ENCODE results near the gene TEP1.
A peak's percentile ranks its signal among the peaks of the same experiment; 100 is the strongest.
"Not testable (repeated sequence)": the region's sequence is repeated elsewhere in the genome, so short reads cannot be mapped to it uniquely, and the experiment has no call there.

TEP1 gene

GRCh38 chr14:20412876-20413743 lies at the start of gene TEP1:
TEP1 (minus strand) TSS chr14:20413501; CDS start chr14:20408439, 5,062 bp downstream.
- intact Hi-C loops (cut with DNase I): loop anchor here (2.0 kb wide), 1 partner anchor 42 kb away; the partner anchor contains the start of genes APEX1 and OSGEP

GRCh38 chr14:20461225-20462141 lies 48.2 kb upstream of the TEP1 start, which contains the start of gene PIP4P1:
PIP4P1 (minus strand) TSS chr14:20461434; CDS start chr14:20461325, 109 bp downstream.
- peak; percentile 97 to 100 (median 99) for DNase-seq
- intact Hi-C loops (cut with DNase I): loop anchor here (2.0 kb wide), 1 partner anchor 119 kb away; the partner anchor contains the start of gene PARP2

More at GRCh38 chr14:20412876-20413743, at the start of gene TEP1:
- DNase-seq: peak; percentile 71 to 95 (median 86)

- peak in 5 of 42 donors; percentile 5 to 29 (median 16) for DNase-seq
- intact Hi-C loops (cut with DNase I): loop anchor here (2.0 kb wide), 1 partner anchor 118 kb away; the partner anchor contains the start of gene PARP2
Measured at GRCh38 chr14:20460458-20461224, 47.3 kb upstream of the TEP1 start.

GRCh38 chr14:20458031-20458789 lies 44.9 kb upstream of the TEP1 start:
- DNase-seq: no peak
- intact Hi-C loops (cut with DNase I): loop anchor here (5.0 to 10.0 kb wide), 2 partner anchors 154 to 227 kb away; partner anchors contain the start of genes ANG and RNASE4

- intact Hi-C loops (cut with DNase I): loop anchor here (5.0 to 10.0 kb wide), 2 partner anchors 155 to 228 kb away; partner anchors contain the start of genes ANG and RNASE4
- DNase-seq: peak in 3 of 42 donors; percentile 5 to 39 (median 8)
Measured at GRCh38 chr14:20456971-20457370, 43.7 kb upstream of the TEP1 start.

GRCh38 chr14:20455355-20456300 lies 42.3 kb upstream of the TEP1 start:
- intact Hi-C loops (cut with DNase I): loop anchor here (2.0 to 10.0 kb wide), 3 partner anchors 43 to 229 kb away; partner anchors contain the start of genes ANG, RNASE4 and TEP1
- DNase-seq: peak in 26 of 42 donors; percentile 34 to 77 (median 60)

GRCh38 chr14:20454516-20455354 lies 41.4 kb upstream of the TEP1 start, which contains the start of the genes APEX1 and OSGEP:
APEX1 (plus strand) TSS chr14:20455226; CDS start chr14:20455646, 420 bp downstream.
OSGEP (minus strand) TSS chr14:20454812; CDS start chr14:20454683, 129 bp downstream.
- intact Hi-C loops (cut with DNase I): loop anchor here (2.0 to 10.0 kb wide), 3 partner anchors 42 to 230 kb away; partner anchors contain the start of genes ANG, RNASE4 and TEP1
- peak; percentile 95 to 100 (median 99) for DNase-seq

- intact Hi-C loops (cut with DNase I): loop anchor here (10.0 kb wide), 1 partner anchor 232 kb away; the partner anchor contains the start of genes ANG and RNASE4
- not testable (repeated sequence) for DNase-seq
Measured at GRCh38 chr14:20452831-20453230, 39.5 kb upstream of the TEP1 start.

GRCh38 chr14:20446889-20447288 lies 33.6 kb upstream of the TEP1 start:
- no peak for DNase-seq
- intact Hi-C loops (cut with DNase I): no loop called here

- intact Hi-C loops (cut with DNase I); DNase-seq: not testable (repeated sequence)
Measured at GRCh38 chr14:20443650-20444049, 30.3 kb upstream of the TEP1 start.

- no peak for DNase-seq
- intact Hi-C loops (cut with DNase I): no loop called here
Measured at GRCh38 chr14:20441461-20441860, 28.2 kb upstream of the TEP1 start.

GRCh38 chr14:20440882-20441281 lies 27.6 kb upstream of the TEP1 start:
- intact Hi-C loops (cut with DNase I): no loop called here
- no peak for DNase-seq

GRCh38 chr14:20440465-20440864 lies 27.2 kb upstream of the TEP1 start:
- intact Hi-C loops (cut with DNase I): no loop called here
- DNase-seq: no peak

- intact Hi-C loops (cut with DNase I): no loop called here
- no peak for DNase-seq
Measured at GRCh38 chr14:20438664-20439063, 25.4 kb upstream of the TEP1 start.

GRCh38 chr14:20436363-20436755 lies 23.1 kb upstream of the TEP1 start:
- intact Hi-C loops (cut with DNase I): no loop called here
- DNase-seq: no peak
